AG09319 (cell line): ENCODE measurements around the gene PLPPR5.
"Not testable (repeated sequence)": the region's sequence is repeated elsewhere in the genome, so short reads cannot be mapped to it uniquely, and the experiment has no call there.

ENCODE experiments used
- DNase-seq: peaks from one replicate; pipeline ENCODE4 v3.0.0-alpha.2; 2010; ENCODE audit warnings: low read depth; ENCODE audit errors: extremely low read depth
- TF ChIP-seq, protein P1 (sequence below): IDR thresholded peaks from 2 replicates; pipeline ENCODE4 v1.5.1; 2011; ENCODE audit warnings: low read depth, mild to moderate bottlenecking, inconsistent platforms, low read length, moderate library complexity

Gene PLPPR5

GRCh38 chr1:98884864-98885263, 119.8 kb downstream of the PLPPR5 start:
- no peak for DNase-seq
- TF ChIP-seq, protein P1, sequence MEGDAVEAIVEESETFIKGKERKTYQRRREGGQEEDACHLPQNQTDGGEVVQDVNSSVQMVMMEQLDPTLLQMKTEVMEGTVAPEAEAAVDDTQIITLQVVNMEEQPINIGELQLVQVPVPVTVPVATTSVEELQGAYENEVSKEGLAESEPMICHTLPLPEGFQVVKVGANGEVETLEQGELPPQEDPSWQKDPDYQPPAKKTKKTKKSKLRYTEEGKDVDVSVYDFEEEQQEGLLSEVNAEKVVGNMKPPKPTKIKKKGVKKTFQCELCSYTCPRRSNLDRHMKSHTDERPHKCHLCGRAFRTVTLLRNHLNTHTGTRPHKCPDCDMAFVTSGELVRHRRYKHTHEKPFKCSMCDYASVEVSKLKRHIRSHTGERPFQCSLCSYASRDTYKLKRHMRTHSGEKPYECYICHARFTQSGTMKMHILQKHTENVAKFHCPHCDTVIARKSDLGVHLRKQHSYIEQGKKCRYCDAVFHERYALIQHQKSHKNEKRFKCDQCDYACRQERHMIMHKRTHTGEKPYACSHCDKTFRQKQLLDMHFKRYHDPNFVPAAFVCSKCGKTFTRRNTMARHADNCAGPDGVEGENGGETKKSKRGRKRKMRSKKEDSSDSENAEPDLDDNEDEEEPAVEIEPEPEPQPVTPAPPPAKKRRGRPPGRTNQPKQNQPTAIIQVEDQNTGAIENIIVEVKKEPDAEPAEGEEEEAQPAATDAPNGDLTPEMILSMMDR: no peak; the same call in 1 of the 2 replicates

DNA sequence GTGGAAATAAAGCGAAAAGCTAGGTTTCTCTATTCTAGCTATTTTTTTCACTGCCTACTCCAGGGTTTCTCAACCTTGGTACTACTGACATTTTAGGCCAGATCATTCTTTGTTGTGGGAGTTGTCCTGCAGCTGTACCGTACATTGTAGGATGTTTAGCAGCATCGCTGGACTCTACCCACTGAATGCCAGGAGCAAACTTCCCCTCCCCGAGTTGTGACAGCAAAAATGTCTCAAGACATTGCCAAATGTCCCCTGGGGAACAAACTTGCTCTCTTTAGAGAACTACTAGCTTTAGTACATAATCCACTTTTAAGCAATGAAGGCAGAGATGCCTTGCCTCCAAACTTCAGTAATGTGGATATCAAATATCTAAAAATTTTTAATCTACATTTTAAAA, 122.8 kb downstream of the PLPPR5 start:
- TF ChIP-seq, protein P1: no peak

GRCh38 chr1:98881234-98881633, 123.4 kb downstream of the PLPPR5 start:
- DNase-seq: not testable (repeated sequence)

More for the DNA sequence above, 122.8 kb downstream of the PLPPR5 start:
- no peak for DNase-seq

DNA sequence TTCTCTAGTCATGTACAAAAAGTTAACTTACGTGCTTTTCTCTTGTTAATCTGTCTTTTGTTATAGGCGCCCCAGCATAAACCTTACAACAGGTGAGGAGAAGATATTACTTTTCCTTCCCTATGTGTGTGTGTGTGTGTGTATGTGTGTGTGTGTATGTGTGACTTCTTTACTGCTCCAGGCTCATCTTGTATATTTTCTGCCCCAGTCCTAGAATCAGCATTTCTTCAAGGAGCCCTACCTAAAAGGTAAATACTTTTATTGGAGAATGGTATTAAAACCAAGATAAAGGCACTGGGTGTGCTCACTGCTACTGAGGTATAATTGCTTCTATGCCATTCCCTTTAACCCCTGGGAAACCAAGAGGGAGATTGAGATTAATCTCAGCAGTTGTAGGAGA, 129.8 kb downstream of the PLPPR5 start:
- DNase-seq: no peak
- TF ChIP-seq, protein P1: no peak

DNA sequence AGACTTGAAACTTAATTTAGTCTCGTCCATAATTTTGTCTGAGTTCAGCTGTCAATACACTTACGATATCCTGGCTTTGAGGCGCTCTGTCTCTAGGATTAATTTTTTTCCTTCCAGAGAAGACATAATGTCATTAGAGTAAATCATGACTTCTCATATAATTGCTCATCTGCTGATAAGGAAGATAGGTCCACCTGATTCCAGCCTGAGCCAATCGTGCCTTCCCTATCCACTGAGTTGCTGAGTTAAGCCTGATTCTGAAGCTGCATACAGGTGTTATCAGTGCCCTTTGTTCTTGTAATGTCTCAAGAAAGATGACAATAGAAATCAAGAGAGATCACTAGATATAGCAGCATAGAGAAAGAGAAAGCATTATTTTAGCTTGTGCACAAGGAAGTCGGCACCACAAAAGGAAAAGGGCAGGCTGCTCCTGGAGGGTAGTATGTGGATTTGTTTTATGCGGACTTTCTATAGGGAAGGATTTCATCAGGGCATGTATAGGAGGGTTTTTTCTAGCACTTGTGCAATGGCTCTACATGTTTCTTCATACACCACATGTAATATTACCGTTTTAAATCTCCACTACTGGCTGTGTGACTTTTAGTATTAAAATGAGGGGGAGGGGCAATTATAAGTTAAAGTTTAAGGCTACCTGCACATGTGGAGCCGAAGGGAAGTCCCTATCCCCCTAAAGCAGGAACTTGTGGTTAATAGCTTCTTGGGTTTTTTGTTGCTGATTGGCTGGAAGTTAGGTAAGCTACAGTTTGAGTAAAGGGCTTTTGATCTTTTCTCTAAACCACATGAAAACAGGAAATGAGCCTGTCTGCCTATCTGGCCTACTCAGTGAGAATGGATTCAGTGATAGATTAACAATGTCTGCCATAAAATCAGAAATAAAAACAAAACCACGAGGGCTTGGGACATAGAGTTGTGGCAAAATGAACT, 133.4 kb downstream of the PLPPR5 start:
- TF ChIP-seq, protein P1: no peak
- no peak for DNase-seq

DNA sequence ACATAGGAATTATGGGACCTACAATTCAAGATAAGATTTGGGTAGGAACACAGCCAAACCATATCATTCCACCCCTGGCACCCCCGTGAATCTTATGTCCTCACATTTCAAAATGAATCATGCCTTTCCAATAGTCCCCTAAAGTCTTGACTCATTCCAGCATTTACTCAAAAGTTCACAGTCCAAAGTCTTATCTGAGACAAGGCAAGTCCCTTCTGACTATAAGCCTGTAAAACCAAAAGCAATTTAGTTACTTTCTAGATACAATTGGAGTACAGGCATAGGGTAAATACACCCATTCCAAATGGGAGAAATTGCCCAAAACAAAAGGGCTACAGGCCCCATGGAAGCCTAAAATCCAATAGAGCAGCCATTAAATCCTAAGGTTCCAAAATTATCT, 138.9 kb downstream of the PLPPR5 start:
- TF ChIP-seq, protein P1: no peak
- DNase-seq: no peak

DNA sequence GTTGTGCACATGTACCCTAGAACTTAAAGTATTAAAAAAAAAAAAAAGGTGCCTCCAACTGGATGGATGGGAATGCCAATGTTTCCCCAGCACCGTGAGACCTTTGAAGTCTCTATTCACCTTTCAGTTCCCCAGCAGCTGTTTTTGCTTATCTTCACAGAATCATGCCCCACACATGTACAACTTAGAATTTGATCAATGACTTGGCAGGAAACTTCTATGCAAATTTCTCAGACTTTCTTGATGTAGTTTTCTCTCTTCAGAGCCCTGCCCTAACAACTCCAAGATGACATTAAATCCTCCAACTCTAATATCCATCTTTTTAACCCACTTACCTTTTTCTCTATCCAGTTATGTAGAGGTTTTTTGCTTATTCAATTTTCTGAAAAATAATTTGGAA, 144.3 kb downstream of the PLPPR5 start:
- TF ChIP-seq, protein P1: no peak
- no peak for DNase-seq
